HepG2 (cell line): Measurements from ENCODE around the gene NEGR1. TPM values are rescaled to one million over a fixed set of nuclear protein-coding genes. Genes with fewer than 3 reads are reported as not detected.

Experiments
- ATAC-seq: fragments of 200-7000 bp; cut with Tn5 transposase; 3 replicates; pipeline ENCODE4 v1.9.1; 2020; ENCODE audit warnings: mild to moderate bottlenecking, moderate library complexity
- BruUV-seq: library from RNA; stranded (reverse); fragments of 400-500 nt; replicated peaks from 2 replicates; lab custom pipeline; 2021; lab: Mats Ljungman, UMichigan
- CTCF ChIA-PET: fragments of 300-600 bp; formaldehyde crosslinking; extraction: SDS; loops from one replicate; lab custom pipeline; 2021; ENCODE audit warnings: low total read pairs, inconsistent platforms, low intra/inter-chr PET ratio; lab: Yijun Ruan, JAX
- POLR2A ChIA-PET: fragments of 350-600 bp; sonication (Branson Sonifier 250); formaldehyde crosslinking; loops from one replicate; lab custom pipeline; 2020; ENCODE audit warnings: antibody characterized with exemption, inconsistent platforms; lab: Yijun Ruan, JAX
- DNase-seq: peaks from one replicate; pipeline ENCODE4 v3.0.0-alpha.2; 2015; ENCODE audit warnings: low spot score
- FAIRE-seq: peaks from 3 replicates; lab custom pipeline; 2011; peaks lifted over from hg19 to GRCh38; lab: Jason Lieb, UNC
- H2AFZ ChIP-seq: one replicate; pipeline ENCODE4 v1.6.1; 2011; ENCODE audit warnings: low read length, inconsistent platforms
- H3K27ac ChIP-seq: fragments of 300-600 bp; 3 replicates; pipeline ENCODE4 v1.8.0; 2011; ENCODE audit warnings: mixed run types, mild to moderate bottlenecking, mixed read lengths, low read length, inconsistent platforms; ENCODE audit not compliant: insufficient read depth; ENCODE audit errors: extremely low read length
- H3K27me3 ChIP-seq, 2 experiments: fragments of 200-600 bp in 1 of 2; 2 replicates in 1 of 2; 3 replicates in 1 of 2; pipeline versions ENCODE4 v1.6.0 to v1.8.0; 2011; ENCODE audit warnings: low read length in 2 of 2, mild to moderate bottlenecking in 2 of 2, moderate library complexity in 2 of 2, inconsistent platforms in 1 of 2; ENCODE audit not compliant: insufficient read depth in 2 of 2, control insufficient read depth in 1 of 2
- H3K36me3 ChIP-seq, 2 experiments: fragments of 200-600 bp in 1 of 2; replicated peaks in 1 of 2; 2 replicates in 1 of 2; 3 replicates in 1 of 2; pipeline versions ENCODE4 v1.5.1 to v1.8.0; 2011; ENCODE audit warnings: low read length in 2 of 2, inconsistent platforms in 1 of 2; ENCODE audit not compliant: insufficient read depth in 2 of 2, control insufficient read depth in 1 of 2
- H3K4me1 ChIP-seq: 2 replicates; pipeline ENCODE4 v1.5.1; 2012; ENCODE audit warnings: low read length, inconsistent platforms; ENCODE audit not compliant: insufficient read depth
- H3K4me2 ChIP-seq: 2 replicates; pipeline ENCODE4 v1.6.0; 2011; ENCODE audit warnings: low read depth, low read length, inconsistent platforms
- H3K4me3 ChIP-seq, 3 experiments: fragments of 200-600 bp in 1 of 3; sonication (generic), shearing (Covaris generic) in 1 of 3; replicated peaks in 1 of 3; 2 replicates each; pipeline ENCODE4 v1.5.1; 2011 to 2016; ENCODE audit warnings: low read length in 3 of 3, inconsistent platforms in 2 of 3, low read depth in 2 of 3, mild to moderate bottlenecking in 2 of 3, control low read depth in 1 of 3, mixed read lengths in 1 of 3; ENCODE audit not compliant: insufficient read depth in 1 of 3
- H3K79me2 ChIP-seq: one replicate; pipeline ENCODE4 v1.6.1; 2011; ENCODE audit warnings: low read length, inconsistent platforms; ENCODE audit not compliant: insufficient read depth
- H3K9ac ChIP-seq: 2 replicates; pipeline ENCODE4 v1.6.0; 2011; ENCODE audit warnings: mild to moderate bottlenecking, low read depth, low read length, inconsistent platforms; ENCODE audit not compliant: insufficient read depth
- H3K9me3 ChIP-seq: 2 replicates; pipeline ENCODE4 v1.5.1; 2012; ENCODE audit warnings: mild to moderate bottlenecking, low read length
- H4K20me1 ChIP-seq: 2 replicates; pipeline ENCODE4 v1.6.0; 2011; ENCODE audit warnings: inconsistent platforms, mild to moderate bottlenecking, low read length, moderate library complexity; ENCODE audit not compliant: insufficient read depth
- EEA1 ChIP-seq: sonication (generic); formaldehyde crosslinking; IDR thresholded peaks from 2 replicates; pipeline ENCODE4 v1.5.1; 2020; ENCODE audit warnings: mild to moderate bottlenecking, missing genetic modification reagents, borderline replicate concordance
- IRF1 ChIP-seq: sonication (generic); formaldehyde crosslinking; IDR thresholded peaks from 2 replicates; pipeline ENCODE4 v1.4.0; 2020; ENCODE audit warnings: low read depth, mild to moderate bottlenecking, missing genetic modification reagents
- NFATC3 ChIP-seq: sonication (generic); formaldehyde crosslinking; IDR thresholded peaks from 2 replicates; pipeline ENCODE4 v1.5.1; 2020; ENCODE audit warnings: mild to moderate bottlenecking, missing genetic modification reagents
- SMAD1 ChIP-seq: sonication (generic); formaldehyde crosslinking; IDR thresholded peaks from 2 replicates; pipeline ENCODE4 v1.4.0; 2020; ENCODE audit warnings: missing genetic modification reagents, low read depth, mild to moderate bottlenecking, borderline replicate concordance
- XBP1 ChIP-seq: sonication (generic); formaldehyde crosslinking; IDR thresholded peaks from 2 replicates; pipeline ENCODE4 v1.5.0; 2020; ENCODE audit warnings: missing genetic modification reagents
- ZFP90 ChIP-seq: sonication (generic); formaldehyde crosslinking; IDR thresholded peaks from 2 replicates; pipeline ENCODE4 v1.8.0; 2022; ENCODE audit warnings: missing genetic modification reagents, mild to moderate bottlenecking, inconsistent platforms, borderline replicate concordance
- ZNF180 ChIP-seq: sonication (generic); formaldehyde crosslinking; IDR thresholded peaks from 2 replicates; pipeline ENCODE4 v1.4.0; 2020; ENCODE audit warnings: low read depth, missing genetic modification reagents, borderline replicate concordance
- ZSCAN20 ChIP-seq: sonication (generic); formaldehyde crosslinking; IDR thresholded peaks from 2 replicates; pipeline ENCODE4 v1.4.0; 2020; ENCODE audit warnings: missing genetic modification reagents, mild to moderate bottlenecking, borderline replicate concordance
- WGBS: methylation state at CpG from one replicate; pipeline ENCODE4 v1.1.6; 2017; ENCODE audit warnings: low lambda C conversion rate; 5-methylcytosine and 5-hydroxymethylcytosine counted together
- in situ Hi-C: cut with HindIII; loops from 2 replicates; pipeline ENCODE4 v1.10.0; 2017; ENCODE audit warnings: low pct_unique_long_range_greater_than_20kb; ENCODE audit not compliant: extremely low pct_ligation_motif_present
- intact Hi-C: fragments of 100-400 bp; cut with micrococcal nuclease; formaldehyde crosslinking; loops from one replicate; pipeline ENCODE4 v1.10.0; 2022; ENCODE audit not compliant: unreplicated experiment
- polyA plus RNA-seq, 8 experiments: library from polyadenylated mRNA; depleted of rRNA in 3 of 8; stranded (reverse) in 7 of 8; unstranded in 1 of 8; fragments of >200 nt; fragmentation: Illumina TruSeq in 4 of 8; extraction: Trizol in 4 of 8; gene quantifications; 2 replicates each; pipeline versions ENCODE4 v1.2.1 to v1.2.3, GENCODE V29; 2011 to 2016; ENCODE audit warnings: low read depth in 4 of 8, missing spikeins in 1 of 8, mixed read lengths in 1 of 8; ENCODE audit not compliant: insufficient read depth in 1 of 8
- total RNA-seq, 5 experiments: library from RNA; depleted of rRNA; stranded (reverse); fragments of >200 nt; fragmentation: Illumina TruSeq; extraction: Trizol; gene quantifications; 2 replicates each; pipeline ENCODE4 v1.2.3, GENCODE V29; 2016; ENCODE audit warnings: low read depth in 1 of 5
- TF ChIP-seq, protein P1 (sequence below): sonication (generic); formaldehyde crosslinking; IDR thresholded peaks from 2 replicates; pipeline ENCODE4 v1.5.1; 2020; ENCODE audit warnings: missing genetic modification reagents, mild to moderate bottlenecking, borderline replicate concordance
- TF ChIP-seq, protein P2 (sequence below): sonication (generic); formaldehyde crosslinking; IDR thresholded peaks from 2 replicates; pipeline ENCODE4 v1.5.0; 2020; ENCODE audit warnings: mild to moderate bottlenecking, missing genetic modification reagents
- TF ChIP-seq, protein P3 (sequence below): sonication (generic); formaldehyde crosslinking; IDR thresholded peaks from 2 replicates; pipeline ENCODE4 v1.4.0; 2020; ENCODE audit warnings: missing genetic modification reagents
- TF ChIP-seq, protein P4 (sequence below): sonication (generic); formaldehyde crosslinking; IDR thresholded peaks from 2 replicates; pipeline ENCODE4 v1.8.0; 2022; ENCODE audit warnings: missing genetic modification reagents, mild to moderate bottlenecking, borderline replicate concordance

Gene NEGR1
- total and polyA plus RNA-seq, 2 of the 13 experiments (the other 11 are each of a cell fraction or from before 2014, with no cell fraction given) = not detected

DNA sequence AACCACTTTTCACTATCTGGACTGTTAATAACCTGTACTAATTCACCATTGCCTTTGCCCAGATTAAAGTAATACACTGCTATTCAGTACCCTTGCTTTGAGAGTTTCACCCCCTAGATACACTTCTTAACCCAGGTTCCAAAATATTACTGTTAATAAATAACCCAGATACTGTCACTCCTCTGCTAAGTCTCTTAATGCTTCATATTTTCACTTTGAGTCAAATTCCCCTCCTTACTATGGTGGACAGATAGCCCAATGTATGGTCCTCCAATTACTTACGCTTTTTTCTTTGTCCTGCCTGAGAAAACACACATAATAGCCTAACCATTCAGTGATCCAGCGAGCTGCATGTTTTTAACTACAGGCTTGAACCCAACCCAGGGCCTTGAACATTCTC lies 152.5 kb downstream of the NEGR1 start (continued):
- TF ChIP-seq XBP1 (CRISPR knock-in tag) (no peak), ZFP90 (CRISPR knock-in tag) (no peak), EEA1 (CRISPR knock-in tag) (no peak)
- TF ChIP-seq, protein P1, sequence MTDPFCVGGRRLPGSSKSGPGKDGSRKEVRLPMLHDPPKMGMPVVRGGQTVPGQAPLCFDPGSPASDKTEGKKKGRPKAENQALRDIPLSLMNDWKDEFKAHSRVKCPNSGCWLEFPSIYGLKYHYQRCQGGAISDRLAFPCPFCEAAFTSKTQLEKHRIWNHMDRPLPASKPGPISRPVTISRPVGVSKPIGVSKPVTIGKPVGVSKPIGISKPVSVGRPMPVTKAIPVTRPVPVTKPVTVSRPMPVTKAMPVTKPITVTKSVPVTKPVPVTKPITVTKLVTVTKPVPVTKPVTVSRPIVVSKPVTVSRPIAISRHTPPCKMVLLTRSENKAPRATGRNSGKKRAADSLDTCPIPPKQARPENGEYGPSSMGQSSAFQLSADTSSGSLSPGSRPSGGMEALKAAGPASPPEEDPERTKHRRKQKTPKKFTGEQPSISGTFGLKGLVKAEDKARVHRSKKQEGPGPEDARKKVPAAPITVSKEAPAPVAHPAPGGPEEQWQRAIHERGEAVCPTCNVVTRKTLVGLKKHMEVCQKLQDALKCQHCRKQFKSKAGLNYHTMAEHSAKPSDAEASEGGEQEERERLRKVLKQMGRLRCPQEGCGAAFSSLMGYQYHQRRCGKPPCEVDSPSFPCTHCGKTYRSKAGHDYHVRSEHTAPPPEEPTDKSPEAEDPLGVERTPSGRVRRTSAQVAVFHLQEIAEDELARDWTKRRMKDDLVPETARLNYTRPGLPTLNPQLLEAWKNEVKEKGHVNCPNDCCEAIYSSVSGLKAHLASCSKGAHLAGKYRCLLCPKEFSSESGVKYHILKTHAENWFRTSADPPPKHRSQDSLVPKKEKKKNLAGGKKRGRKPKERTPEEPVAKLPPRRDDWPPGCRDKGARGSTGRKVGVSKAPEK (CRISPR knock-in tag) = no peak

DNA sequence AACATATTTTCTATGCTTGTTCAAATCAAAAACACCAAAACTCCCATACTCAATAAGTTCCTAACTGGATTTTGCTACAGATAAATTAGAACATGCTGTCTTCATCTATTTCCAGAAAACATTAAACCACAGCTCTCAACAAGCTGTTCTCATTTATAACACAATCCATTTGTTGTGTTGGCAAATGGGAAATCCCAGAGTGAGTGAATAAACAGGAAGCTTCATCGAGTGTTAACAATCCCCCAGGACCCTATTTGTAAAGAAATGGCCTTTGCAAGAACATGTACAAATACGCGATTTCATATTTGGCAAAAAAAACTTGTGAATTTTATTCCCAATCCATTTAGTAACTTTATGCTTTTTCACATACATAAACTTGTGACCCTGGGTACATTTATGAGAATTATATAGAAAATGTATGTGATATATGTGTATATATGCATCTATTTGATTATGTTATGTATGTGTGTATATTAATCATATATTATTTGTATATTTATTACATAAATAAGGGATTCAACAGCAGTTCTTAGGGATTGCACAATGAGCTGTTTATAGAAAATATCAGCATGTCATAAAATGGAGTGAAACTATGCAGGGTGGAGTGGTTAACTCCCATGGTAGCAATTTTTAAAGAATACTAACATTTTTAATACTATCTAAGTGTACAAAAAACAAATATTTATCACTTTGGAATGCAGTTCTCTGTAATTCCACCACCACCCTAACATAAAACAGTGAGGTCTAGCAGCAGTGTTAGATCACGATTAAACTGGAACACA lies 160.0 kb downstream of the NEGR1 start:
- in situ Hi-C loops (no loop called here), intact Hi-C loops (no loop called here)
- Histone ChIP-seq H3K27me3 (no peaks in the 10 kb centered on the region), H4K20me1 (no peaks in the 10 kb centered on the region), H3K79me2 (no peaks in the 10 kb centered on the region), H3K36me3 (no peaks in the 10 kb centered on the region), H3K4me1 (no peaks in the 10 kb centered on the region), H3K27ac (no peak overlapping the region), H3K4me2 (no peak overlapping the region), H3K9me3 (no peaks in the 10 kb centered on the region), H3K9ac (no peak overlapping the region), H2AFZ (no peak overlapping the region), H3K4me3 (no peak overlapping the region)
- ChIA-PET CTCF (no interaction called here), POLR2A (no interaction called here)
- BruUV-seq = no TSS peak
- WGBS = 64% methylated on average over 4 of the region's 4 CpGs
- DNase-seq = no peak
- no peak for FAIRE-seq
- no peak for ATAC-seq
- TF ChIP-seq SMAD1 (CRISPR knock-in tag) (no peak), NFATC3 (CRISPR knock-in tag) (no peak), IRF1 (no peak), ZSCAN20 (CRISPR knock-in tag) (no peak), ZNF180 (no peak)
- TF ChIP-seq, protein P2, sequence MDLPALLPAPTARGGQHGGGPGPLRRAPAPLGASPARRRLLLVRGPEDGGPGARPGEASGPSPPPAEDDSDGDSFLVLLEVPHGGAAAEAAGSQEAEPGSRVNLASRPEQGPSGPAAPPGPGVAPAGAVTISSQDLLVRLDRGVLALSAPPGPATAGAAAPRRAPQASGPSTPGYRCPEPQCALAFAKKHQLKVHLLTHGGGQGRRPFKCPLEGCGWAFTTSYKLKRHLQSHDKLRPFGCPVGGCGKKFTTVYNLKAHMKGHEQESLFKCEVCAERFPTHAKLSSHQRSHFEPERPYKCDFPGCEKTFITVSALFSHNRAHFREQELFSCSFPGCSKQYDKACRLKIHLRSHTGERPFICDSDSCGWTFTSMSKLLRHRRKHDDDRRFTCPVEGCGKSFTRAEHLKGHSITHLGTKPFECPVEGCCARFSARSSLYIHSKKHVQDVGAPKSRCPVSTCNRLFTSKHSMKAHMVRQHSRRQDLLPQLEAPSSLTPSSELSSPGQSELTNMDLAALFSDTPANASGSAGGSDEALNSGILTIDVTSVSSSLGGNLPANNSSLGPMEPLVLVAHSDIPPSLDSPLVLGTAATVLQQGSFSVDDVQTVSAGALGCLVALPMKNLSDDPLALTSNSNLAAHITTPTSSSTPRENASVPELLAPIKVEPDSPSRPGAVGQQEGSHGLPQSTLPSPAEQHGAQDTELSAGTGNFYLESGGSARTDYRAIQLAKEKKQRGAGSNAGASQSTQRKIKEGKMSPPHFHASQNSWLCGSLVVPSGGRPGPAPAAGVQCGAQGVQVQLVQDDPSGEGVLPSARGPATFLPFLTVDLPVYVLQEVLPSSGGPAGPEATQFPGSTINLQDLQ (CRISPR knock-in tag) = no peak
- TF ChIP-seq, protein P3, sequence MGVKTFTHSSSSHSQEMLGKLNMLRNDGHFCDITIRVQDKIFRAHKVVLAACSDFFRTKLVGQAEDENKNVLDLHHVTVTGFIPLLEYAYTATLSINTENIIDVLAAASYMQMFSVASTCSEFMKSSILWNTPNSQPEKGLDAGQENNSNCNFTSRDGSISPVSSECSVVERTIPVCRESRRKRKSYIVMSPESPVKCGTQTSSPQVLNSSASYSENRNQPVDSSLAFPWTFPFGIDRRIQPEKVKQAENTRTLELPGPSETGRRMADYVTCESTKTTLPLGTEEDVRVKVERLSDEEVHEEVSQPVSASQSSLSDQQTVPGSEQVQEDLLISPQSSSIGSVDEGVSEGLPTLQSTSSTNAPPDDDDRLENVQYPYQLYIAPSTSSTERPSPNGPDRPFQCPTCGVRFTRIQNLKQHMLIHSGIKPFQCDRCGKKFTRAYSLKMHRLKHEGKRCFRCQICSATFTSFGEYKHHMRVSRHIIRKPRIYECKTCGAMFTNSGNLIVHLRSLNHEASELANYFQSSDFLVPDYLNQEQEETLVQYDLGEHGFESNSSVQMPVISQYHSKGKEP (CRISPR knock-in tag) = no peak
- TF ChIP-seq, protein P4, sequence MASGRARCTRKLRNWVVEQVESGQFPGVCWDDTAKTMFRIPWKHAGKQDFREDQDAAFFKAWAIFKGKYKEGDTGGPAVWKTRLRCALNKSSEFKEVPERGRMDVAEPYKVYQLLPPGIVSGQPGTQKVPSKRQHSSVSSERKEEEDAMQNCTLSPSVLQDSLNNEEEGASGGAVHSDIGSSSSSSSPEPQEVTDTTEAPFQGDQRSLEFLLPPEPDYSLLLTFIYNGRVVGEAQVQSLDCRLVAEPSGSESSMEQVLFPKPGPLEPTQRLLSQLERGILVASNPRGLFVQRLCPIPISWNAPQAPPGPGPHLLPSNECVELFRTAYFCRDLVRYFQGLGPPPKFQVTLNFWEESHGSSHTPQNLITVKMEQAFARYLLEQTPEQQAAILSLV (CRISPR knock-in tag) = no peak
